Stimulated activated naive CD4-positive, alpha-beta T cell (primary cell): ENCODE results near the gene LSP1.

Experiments
- DNase-seq, 6 experiments: peaks; one replicate each; lab custom pipeline; 2025; lab: John Stamatoyannopoulos, UW

LSP1 gene

DNA sequence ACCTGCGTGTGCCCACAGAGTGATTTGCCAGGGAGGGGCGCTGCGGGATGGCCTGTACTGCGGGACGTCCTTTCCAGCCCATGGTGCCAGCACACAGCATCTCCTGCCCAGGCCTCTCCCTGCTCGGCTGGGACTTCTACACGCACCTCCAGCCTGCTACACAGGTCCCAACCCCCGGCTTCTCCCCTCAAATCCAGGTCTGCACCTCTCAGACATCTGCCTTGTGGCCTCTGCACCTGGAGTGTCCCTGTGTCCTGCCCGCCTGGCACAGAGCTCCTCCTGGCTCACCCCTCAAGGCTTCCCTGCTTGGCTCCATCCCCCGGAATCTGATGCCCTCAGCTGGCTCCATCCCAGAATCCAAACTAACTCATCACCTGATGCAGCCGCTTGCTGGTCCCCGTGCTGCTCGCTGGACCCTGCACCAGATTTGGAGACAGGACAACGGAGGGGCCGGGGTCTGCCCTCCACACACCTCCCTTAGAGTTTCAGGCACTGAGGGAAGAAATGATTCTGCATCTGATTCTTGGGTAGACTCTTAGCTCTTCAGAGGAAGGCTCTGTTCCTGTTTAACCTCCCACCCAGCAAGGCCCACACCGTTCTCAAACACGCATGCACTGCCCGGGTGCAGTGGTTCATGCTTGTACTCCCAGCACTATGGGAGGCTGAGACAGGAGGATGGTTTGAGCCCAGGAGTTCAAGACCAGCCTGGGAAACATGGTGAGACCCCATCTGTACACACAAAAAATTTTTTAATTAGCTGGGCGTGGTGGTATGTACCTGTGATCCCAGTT lies 4.0 kb upstream of the LSP1 start:
- DNase-seq: no peak

GRCh38 chr11:1851468-1852180 lies 1.3 kb upstream of the LSP1 start:
- DNase-seq: no peak

GRCh38 chr11:1852271-1852876 lies 510 bp upstream of the LSP1 start:
- no peak for DNase-seq

GRCh38 chr11:1853376-1854131 lies 670 bp downstream of the LSP1 start:
- DNase-seq: no peak

- DNase-seq: no peak
These were observed 1.5 kb downstream of the LSP1 start for GRCh38 chr11:1854132-1854948.

DNA sequence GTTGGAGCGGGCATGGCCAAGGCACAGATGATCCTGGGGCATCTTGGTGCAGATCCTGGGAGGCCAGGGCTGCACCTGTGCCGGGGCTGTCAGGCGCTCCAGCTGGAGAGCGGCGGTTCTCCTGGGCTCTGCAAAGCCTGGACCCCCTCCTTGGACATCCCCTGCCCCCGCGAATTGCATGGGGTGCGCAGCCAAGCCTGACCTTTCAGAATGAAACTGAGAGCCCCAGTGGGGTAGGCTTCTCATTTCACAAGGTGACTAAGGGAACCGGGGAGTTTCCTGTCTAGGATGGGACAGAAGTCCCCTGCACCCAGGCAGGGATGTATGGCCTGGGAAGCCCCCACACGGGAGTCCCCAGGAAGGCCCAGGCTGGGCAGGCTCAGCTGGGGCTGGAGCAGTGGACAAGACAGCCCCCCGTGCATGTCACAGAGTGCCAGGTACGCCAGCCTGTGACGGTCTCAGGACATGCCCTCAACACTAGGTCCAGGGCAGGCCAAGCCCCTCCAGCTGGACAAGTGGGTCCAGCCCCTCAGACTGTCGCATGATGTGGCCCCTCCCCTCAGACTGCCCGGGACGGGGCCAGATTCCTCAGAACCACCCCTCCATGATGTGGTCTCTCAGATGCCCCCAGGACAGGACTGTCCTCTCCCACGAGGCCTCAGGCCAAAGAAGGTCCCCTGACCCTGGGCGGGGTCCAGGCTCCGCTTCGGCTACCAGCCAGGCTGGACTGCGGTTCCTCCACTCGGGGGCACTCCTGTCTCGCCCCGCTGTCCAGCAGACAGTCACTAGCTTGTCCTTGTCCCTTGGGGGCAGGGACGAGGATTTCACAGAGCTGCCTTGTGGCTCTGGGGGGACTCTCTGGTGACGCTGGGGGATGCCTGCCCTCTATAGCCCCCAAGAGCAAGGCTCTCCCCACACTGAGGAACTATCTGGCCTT lies 2.3 kb downstream of the LSP1 start:
- no peak for DNase-seq

GRCh38 chr11:1855886-1856265 lies 3.0 kb downstream of the LSP1 start:
- no peak for DNase-seq

GRCh38 chr11:1856306-1857005 lies 3.6 kb downstream of the LSP1 start:
- DNase-seq: no peak

- DNase-seq: no peak
These were observed 4.2 kb downstream of the LSP1 start for GRCh38 chr11:1857064-1857463.

GRCh38 chr11:1858154-1858553 lies 5.3 kb downstream of the LSP1 start:
- DNase-seq: no peak

DNA sequence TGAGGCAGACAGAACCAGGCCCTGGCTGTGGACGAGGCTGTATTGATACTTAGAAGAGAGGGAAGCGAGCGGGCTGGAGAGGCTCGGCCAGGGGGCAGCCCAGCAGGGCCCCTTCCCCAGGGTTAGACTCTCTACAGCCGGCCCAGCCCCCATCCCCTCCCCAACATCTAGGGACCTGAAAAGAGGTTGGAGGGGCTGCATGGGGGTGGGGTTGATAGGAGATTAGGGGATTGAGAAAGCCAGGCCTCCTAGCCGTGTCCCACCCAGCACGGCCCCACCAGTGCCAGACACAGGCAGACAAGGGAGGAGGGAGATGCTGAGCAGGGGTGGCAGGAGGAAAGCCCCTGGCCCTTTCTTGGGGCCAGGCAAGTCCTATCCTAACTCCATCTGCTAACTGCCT lies 5.7 kb downstream of the LSP1 start:
- DNase-seq: no peak

DNA sequence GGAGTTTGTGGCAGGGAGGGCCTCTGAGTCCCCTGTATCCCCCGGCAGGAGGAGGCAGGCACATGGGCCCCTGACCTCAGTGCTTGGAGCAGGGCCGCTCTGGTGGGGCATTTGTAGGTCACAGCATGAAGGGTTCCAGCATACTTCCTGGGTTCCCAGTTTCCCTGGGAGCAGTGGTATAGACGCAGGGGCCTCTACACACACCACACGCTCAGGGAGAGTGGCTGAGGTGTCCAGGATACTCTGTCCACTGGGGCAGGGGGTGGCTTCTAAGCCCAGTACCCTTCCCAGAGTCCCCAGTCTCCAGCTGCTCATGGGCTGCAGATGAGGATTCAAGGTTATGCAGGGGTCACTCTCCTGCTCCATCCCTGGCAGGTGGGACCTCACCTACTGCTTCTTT lies 6.1 kb downstream of the LSP1 start:
- no peak for DNase-seq

DNA sequence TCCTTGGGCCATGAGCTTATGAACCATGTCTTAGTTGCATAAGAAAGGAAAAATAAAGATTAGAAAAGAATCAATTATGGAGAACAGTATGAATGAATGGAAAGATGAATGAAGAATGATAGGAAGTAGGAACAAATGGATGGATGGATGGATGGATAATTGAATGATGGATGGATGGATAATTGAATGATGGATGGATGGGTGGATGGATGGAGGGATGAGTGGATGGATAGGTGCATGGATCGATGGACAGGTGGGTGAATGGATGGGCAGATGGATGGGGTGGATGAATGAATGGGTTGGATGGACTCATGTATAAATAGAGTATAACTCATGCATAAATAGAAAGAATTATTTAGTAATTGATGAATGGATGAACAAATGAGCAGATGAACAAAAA lies 7.2 kb downstream of the LSP1 start:
- no peak for DNase-seq

- no peak for DNase-seq
These were observed 8.8 kb downstream of the LSP1 start for GRCh38 chr11:1861435-1862411.

GRCh38 chr11:1862588-1863351 lies 9.9 kb downstream of the LSP1 start:
- no peak for DNase-seq

DNA sequence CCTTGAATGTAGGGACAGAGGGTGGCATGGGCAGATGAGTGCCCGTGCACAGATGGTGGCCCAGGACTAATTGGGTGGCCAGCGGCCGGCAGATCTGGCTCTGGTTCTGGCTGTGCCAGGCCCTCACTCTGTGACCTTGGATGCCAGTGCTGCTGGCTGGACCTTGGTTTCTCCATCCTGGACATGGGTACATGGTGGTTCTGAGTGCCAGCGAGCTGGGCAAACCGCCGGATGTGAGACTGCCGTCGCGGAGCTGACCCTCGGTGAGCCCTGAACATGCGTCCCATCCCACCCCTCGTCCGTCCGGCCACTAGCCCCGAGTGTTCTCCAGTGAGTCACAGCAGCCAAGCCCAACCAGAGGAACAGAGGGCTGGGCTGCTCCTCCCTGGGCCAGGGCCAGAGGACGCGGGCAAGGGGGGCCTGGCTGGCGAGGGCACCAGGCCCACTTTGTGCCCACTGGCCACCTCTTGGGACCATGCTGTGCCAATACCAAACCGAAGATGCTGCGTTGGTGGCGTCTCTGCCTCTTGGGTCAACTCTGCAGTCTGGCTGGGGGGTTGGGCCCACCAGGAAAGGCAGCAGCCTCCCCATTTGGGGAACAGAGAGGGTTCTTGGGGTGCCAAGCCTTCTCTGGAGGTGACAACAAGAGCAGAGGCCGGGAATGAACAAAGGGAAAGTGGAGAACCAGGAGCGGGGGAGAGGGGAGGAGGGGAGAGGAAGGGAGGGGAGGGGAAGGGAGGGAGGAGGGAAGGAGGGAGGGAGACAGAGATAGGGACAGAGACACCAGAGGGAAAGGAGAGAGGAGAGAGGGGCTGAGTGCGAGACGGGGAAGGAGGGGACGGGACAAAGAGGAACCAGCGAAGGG lies 10.7 kb downstream of the LSP1 start:
- no peak for DNase-seq

GRCh38 chr11:1864231-1864630 lies 11.3 kb downstream of the LSP1 start:
- DNase-seq: no peak
